IPS-20b (cell line): ENCODE data around the gene CEMP1.
A peak's percentile ranks its signal among the peaks of the same experiment; 100 is the strongest.
"Not testable (repeated sequence)": the region's sequence is repeated elsewhere in the genome, so short reads cannot be mapped to it uniquely, and the experiment has no call there.

Experiments
- H3K27ac ChIP-seq: one replicate; pipeline ENCODE4 v1.5.1; 2013; ENCODE audit warnings: low read length
- H3K27me3 ChIP-seq: 2 replicates; pipeline ENCODE4 v1.6.1; 2013; ENCODE audit warnings: mild to moderate bottlenecking, low read length, inconsistent platforms; ENCODE audit not compliant: insufficient read depth
- H3K36me3 ChIP-seq: 2 replicates; pipeline ENCODE4 v1.6.1; 2013; ENCODE audit warnings: low read depth, mild to moderate bottlenecking, inconsistent platforms, low read length, moderate library complexity; ENCODE audit not compliant: insufficient read depth
- H3K4me1 ChIP-seq: 2 replicates; pipeline ENCODE4 v1.6.1; 2013; ENCODE audit warnings: mild to moderate bottlenecking, control low read depth, inconsistent platforms, low read length, moderate library complexity; ENCODE audit not compliant: insufficient read depth
- H3K4me3 ChIP-seq: 2 replicates; pipeline ENCODE4 v1.5.1; 2013; ENCODE audit warnings: mild to moderate bottlenecking, low read length, inconsistent platforms
- H3K9ac ChIP-seq: 2 replicates; pipeline ENCODE4 v1.6.1; 2013; ENCODE audit warnings: low read depth, mild to moderate bottlenecking, inconsistent platforms, low read length, moderate library complexity
- H3K9me3 ChIP-seq: 2 replicates; pipeline ENCODE4 v1.6.1; 2013; ENCODE audit warnings: mild to moderate bottlenecking, low read depth, low read length, inconsistent platforms; ENCODE audit not compliant: insufficient read depth

Gene CEMP1, protein sequence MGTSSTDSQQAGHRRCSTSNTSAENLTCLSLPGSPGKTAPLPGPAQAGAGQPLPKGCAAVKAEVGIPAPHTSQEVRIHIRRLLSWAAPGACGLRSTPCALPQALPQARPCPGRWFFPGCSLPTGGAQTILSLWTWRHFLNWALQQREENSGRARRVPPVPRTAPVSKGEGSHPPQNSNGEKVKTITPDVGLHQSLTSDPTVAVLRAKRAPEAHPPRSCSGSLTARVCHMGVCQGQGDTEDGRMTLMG

GRCh38 chr16:2531371-2531695, at the start of gene CEMP1:
TSS of gene CEMP1 (minus strand) at chr16:2531408. CDS start at chr16:2531073, 335 bp downstream.
- Histone ChIP-seq H3K36me3 (peaks cover 18% of the 10 kb centered on the region), H3K27me3 (no peaks in the 10 kb centered on the region; the same call in 1 of the 2 replicates), H3K27ac (no peak within 1 kb of the TSS), H3K9me3 (no peaks in the 10 kb centered on the region), H3K4me3 (peak within 1 kb of the TSS; percentile 73), H3K9ac (peak within 1 kb of the TSS; percentile 65; the same call in 1 of the 2 replicates), H3K4me1 (peaks cover 6% of the 10 kb centered on the region; the same call in 1 of the 2 replicates)

DNA sequence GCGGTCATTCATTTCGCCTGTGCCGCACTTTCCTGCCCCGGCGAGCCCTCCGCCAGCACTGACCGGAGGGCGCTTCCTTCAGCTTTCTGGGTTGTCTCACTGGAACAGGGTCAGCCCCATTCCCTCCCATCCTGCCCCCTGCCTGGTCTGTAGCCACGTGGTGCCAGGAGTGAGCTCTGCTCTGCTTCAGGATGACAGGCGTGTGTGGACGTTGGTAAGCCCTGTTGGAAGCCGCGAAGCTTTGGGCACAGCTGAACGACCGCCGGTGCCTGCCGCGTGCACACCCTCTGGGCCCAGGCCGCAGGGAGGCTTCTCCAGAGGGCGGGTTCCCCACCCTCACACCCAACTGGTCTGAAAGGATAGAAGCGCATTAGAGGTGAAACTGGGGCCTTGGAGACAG, 49.6 kb upstream of the CEMP1 start:
- H3K9ac ChIP-seq, H3K4me3 ChIP-seq, H3K9me3 ChIP-seq, H3K27me3 ChIP-seq, H3K4me1 ChIP-seq, H3K27ac ChIP-seq, H3K36me3 ChIP-seq: not testable (repeated sequence)

DNA sequence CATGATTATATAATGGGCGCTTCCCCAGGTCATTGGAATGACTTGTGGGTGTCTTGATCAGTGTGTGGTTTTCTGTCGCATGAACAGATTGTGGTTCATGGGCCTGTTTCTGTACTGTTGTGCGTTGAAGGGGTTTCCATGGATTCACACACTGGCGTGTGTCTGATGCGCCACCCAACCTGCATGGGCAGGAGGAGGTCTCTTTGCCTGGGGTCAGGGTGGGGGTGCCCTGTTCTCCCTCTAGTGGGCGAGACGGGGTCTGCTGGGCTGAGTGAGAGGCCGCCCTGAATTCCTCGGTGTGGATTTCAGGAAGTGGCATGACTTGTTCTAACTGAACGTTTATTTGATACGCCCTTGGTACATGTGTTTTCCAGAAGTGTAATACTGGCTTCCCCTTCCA, 48.9 kb upstream of the CEMP1 start:
- H3K4me1 ChIP-seq, H3K27ac ChIP-seq, H3K36me3 ChIP-seq, H3K9me3 ChIP-seq, H3K4me3 ChIP-seq, H3K9ac ChIP-seq, H3K27me3 ChIP-seq: not testable (repeated sequence)

- not testable (repeated sequence) for H3K27ac ChIP-seq
Measured at GRCh38 chr16:2578905-2579304, 47.7 kb upstream of the CEMP1 start.

DNA sequence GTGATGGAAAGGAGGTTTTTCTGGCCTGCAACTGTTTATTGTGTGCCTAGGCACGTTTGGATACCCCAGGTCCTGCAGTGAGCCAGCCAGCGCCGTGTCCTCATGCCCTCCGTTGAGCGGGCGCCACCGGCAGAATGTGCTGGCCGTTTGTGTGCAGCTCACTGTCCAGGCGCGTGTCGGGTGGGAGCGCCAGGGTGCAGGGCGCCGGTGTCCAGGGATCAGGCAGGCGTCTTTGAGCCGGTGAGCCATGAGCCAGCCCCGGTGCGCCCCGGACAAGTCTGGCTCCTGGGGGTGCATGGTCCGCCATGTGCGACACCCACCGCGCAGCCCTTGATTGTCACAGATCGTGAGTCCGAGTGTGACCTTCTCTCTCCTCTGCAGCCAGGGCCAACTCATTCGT, 45.8 kb upstream of the CEMP1 start:
- H3K36me3 ChIP-seq: not testable (repeated sequence)

More at GRCh38 chr16:2578905-2579304, 47.7 kb upstream of the CEMP1 start:
- not testable (repeated sequence) for H3K9ac ChIP-seq, H3K36me3 ChIP-seq, H3K27me3 ChIP-seq, H3K4me3 ChIP-seq, H3K9me3 ChIP-seq, H3K4me1 ChIP-seq

GRCh38 chr16:2575839-2576238, 44.6 kb upstream of the CEMP1 start:
- not testable (repeated sequence) for H3K36me3 ChIP-seq, H3K4me3 ChIP-seq, H3K27me3 ChIP-seq, H3K27ac ChIP-seq, H3K4me1 ChIP-seq, H3K9me3 ChIP-seq, H3K9ac ChIP-seq

More for the DNA sequence above, 45.8 kb upstream of the CEMP1 start:
- not testable (repeated sequence) for H3K9ac ChIP-seq, H3K27ac ChIP-seq, H3K4me3 ChIP-seq, H3K9me3 ChIP-seq, H3K4me1 ChIP-seq, H3K27me3 ChIP-seq

- not testable (repeated sequence) for H3K36me3 ChIP-seq, H3K4me1 ChIP-seq, H3K27me3 ChIP-seq, H3K4me3 ChIP-seq, H3K27ac ChIP-seq, H3K9ac ChIP-seq, H3K9me3 ChIP-seq
Measured at GRCh38 chr16:2572704-2573103, 41.5 kb upstream of the CEMP1 start.

- H3K27me3 ChIP-seq, H3K9me3 ChIP-seq, H3K4me1 ChIP-seq, H3K4me3 ChIP-seq, H3K9ac ChIP-seq, H3K27ac ChIP-seq, H3K36me3 ChIP-seq: not testable (repeated sequence)
Measured at GRCh38 chr16:2568573-2568972, 37.4 kb upstream of the CEMP1 start.

DNA sequence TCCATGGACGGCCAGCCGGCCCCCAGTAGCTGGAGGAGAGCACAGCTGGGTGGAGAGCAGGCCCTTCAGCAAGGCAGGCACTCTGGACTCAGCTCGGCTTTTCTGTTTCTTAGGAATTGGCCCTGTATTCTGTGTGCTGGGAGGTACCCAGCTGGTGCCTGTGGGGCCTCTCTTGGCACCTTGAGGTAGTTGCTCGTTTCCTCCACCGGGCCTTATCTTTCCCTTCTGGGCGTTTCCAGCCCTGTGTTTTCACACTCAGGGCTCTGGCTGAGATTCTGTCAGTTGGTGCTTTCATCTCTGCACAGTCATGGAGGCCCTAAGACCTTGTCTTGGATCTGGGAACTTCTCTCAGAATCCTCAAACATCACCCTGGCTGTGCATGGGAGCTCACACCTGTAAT, 36.3 kb upstream of the CEMP1 start:
- not testable (repeated sequence) for H3K4me1 ChIP-seq, H3K27ac ChIP-seq, H3K4me3 ChIP-seq, H3K36me3 ChIP-seq, H3K27me3 ChIP-seq, H3K9me3 ChIP-seq, H3K9ac ChIP-seq

GRCh38 chr16:2560798-2561133, 29.6 kb upstream of the CEMP1 start:
- H3K27ac ChIP-seq, H3K9me3 ChIP-seq, H3K4me3 ChIP-seq, H3K36me3 ChIP-seq, H3K9ac ChIP-seq, H3K4me1 ChIP-seq, H3K27me3 ChIP-seq: not testable (repeated sequence)

GRCh38 chr16:2560131-2560797, 29.1 kb upstream of the CEMP1 start:
- not testable (repeated sequence) for H3K4me1 ChIP-seq, H3K9ac ChIP-seq, H3K36me3 ChIP-seq, H3K4me3 ChIP-seq, H3K9me3 ChIP-seq, H3K27ac ChIP-seq, H3K27me3 ChIP-seq

- not testable (repeated sequence) for H3K9ac ChIP-seq, H3K36me3 ChIP-seq, H3K27ac ChIP-seq, H3K9me3 ChIP-seq, H3K27me3 ChIP-seq, H3K4me1 ChIP-seq, H3K4me3 ChIP-seq
Measured at GRCh38 chr16:2557150-2557549, 25.9 kb upstream of the CEMP1 start.
